Ovary (tissue), 9 donors: ENCODE results near the gene KPNA2. TPM values are rescaled to one million over a fixed set of nuclear protein-coding genes. Genes with fewer than 3 reads are reported as not detected.

ENCODE experiments used
- DNase-seq, 5 donors: peaks; one replicate each; pipeline ENCODE4 v3.0.0-alpha.2; 2019 to 2020
- H3K27ac ChIP-seq, 2 donors: fragments of 200-600 bp; one replicate each; pipeline versions ENCODE4 v1.5.1 to v1.8.0; 2019 to 2022
- H3K27me3 ChIP-seq: fragments of 200-600 bp; one replicate; pipeline ENCODE4 v1.8.0; 2022
- H3K36me3 ChIP-seq: fragments of 200-600 bp; sonication (generic); one replicate; pipeline ENCODE4 v1.5.1; 2019
- H3K4me1 ChIP-seq: one replicate; pipeline ENCODE4 v1.8.1; 2013; ENCODE audit warnings: mild to moderate bottlenecking, moderate library complexity; ENCODE audit not compliant: insufficient read depth
- H3K4me3 ChIP-seq: fragments of 200-600 bp; sonication (generic); one replicate; pipeline ENCODE4 v1.5.1; 2017
- H3K9me3 ChIP-seq, 2 donors: fragments of 200-600 bp in 1 of 2; sonication (generic) in 1 of 2; one replicate each; pipeline versions ENCODE4 v1.5.1 to v1.8.1; 2013 to 2019; ENCODE audit warnings: mild to moderate bottlenecking in 1 of 2, moderate library complexity in 1 of 2
- CTCF ChIP-seq, 3 donors: fragments of 450-650 bp in 2 of 3; fragments of 200-600 bp in 1 of 3; IDR thresholded peaks; one replicate each; pipeline versions ENCODE4 v1.5.1 to v1.8.0; 2016 to 2022; ENCODE audit warnings: antibody characterized with exemption in 3 of 3, mild to moderate bottlenecking in 1 of 3
- EP300 ChIP-seq: sonication (generic); formaldehyde crosslinking; IDR thresholded peaks from one replicate; pipeline ENCODE4 v1.6.1; 2017; ENCODE audit warnings: antibody characterized with exemption
- POLR2A ChIP-seq: fragments of 450-650 bp; IDR thresholded peaks from one replicate; pipeline ENCODE4 v1.6.1; 2017; ENCODE audit warnings: antibody characterized with exemption, mild to moderate bottlenecking, moderate library complexity
- WGBS, 3 donors: extraction: QIAGEN DNeasy Blood & Tissue Kit in 1 of 3; methylation state at CpG; one replicate each; pipeline versions ENCODE4 v1.1.5 to v1.1.7; 2013 to 2017; 5-methylcytosine and 5-hydroxymethylcytosine counted together
- intact Hi-C, 4 donors: fragments of 100-400 bp; cut with DNase I; formaldehyde crosslinking; loops; one replicate each; pipeline versions ENCODE4 v1.11.0 to v1.15.1; 2022 to 2023
- polyA plus RNA-seq, 2 donors: library from polyadenylated mRNA; stranded (reverse); fragments of 200-250 nt in 1 of 2; fragments of 350-450 nt in 1 of 2; fragmentation: Illumina TruSeq in 1 of 2; extraction: RNeasy Lipid Tissue Mini Kit (QIAGEN cat#74804) in 1 of 2; gene quantifications; one replicate each; pipeline ENCODE4 v1.2.3, GENCODE V29; 2013 to 2014
- total RNA-seq, 7 donors: library from RNA; depleted of rRNA in 2 of 7; stranded (reverse); fragments of >200 nt in 2 of 7; fragmentation: NEBNext Ultra II Directional in 3 of 7; extraction: Animal tissue kit (Norgen Biotek cat#: 25700) in 3 of 7; gene quantifications; one replicate each; pipeline versions ENCODE4 v1.1.0 to v1.2.4, GENCODE V29; 2016 to 2023
- donor health status: DM: no; HTN: no; CAD: no; lungs with moderate emphysema.
- donor health status: DM: no; HTN: no; CAD: no.
- donor health status: Bipolar disorder and iron deficiency.
- donor health status: DM: yes; HTN: yes; CAD: no.
- donor health status: DM: no; HTN: no; CAD: no.
- donor health status: DM: yes; HTN: yes; CAD: no.

Gene KPNA2
- total and polyA plus RNA-seq, 9 donors: 4.3 to 24.3 (median 12.1) TPM

GRCh38 chr17:68029512-68030215 is 5.9 kb upstream of the KPNA2 start:
- Histone ChIP-seq H3K27ac (no peak overlapping the region), H3K4me3 (no peak overlapping the region), H3K4me1 (peaks cover 2% of the 10 kb centered on the region), H3K36me3 (no peaks in the 10 kb centered on the region), H3K9me3 (no peaks in the 10 kb centered on the region), H3K27me3 (no peaks in the 10 kb centered on the region)
- 56 to 65% (median 65%) methylated on average over 8 of the region's 8 CpGs for WGBS, 3 donors
- intact Hi-C loops: no loop called here
- TF ChIP-seq CTCF (IDR thresholded peaks at IDR 0.05): no peak
- TF ChIP-seq EP300: no peak
- no peak for TF ChIP-seq POLR2A
- DNase-seq: no peak

- H3K36me3 ChIP-seq: no peaks in the 10 kb centered on the region
- intact Hi-C loops: no loop called here
Measured at GRCh38 chr17:68033636-68034451, 1.7 kb upstream of the KPNA2 start.

GRCh38 chr17:68034452-68034776 is 1.1 kb upstream of the KPNA2 start:
- no peaks in the 10 kb centered on the region for H3K36me3 ChIP-seq
- TF ChIP-seq CTCF (IDR thresholded peaks at IDR 0.05): no peak
- H3K27ac ChIP-seq: no peak overlapping the region
- no peaks in the 10 kb centered on the region for H3K27me3 ChIP-seq
- intact Hi-C loops: no loop called here
- 25 to 41% (median 31%) methylated on average over 1 of the region's 1 CpG for WGBS, 3 donors
- H3K9me3 ChIP-seq: no peaks in the 10 kb centered on the region
- no peak overlapping the region for H3K4me3 ChIP-seq
- DNase-seq: no peak
- H3K4me1 ChIP-seq: peaks cover 2% of the 10 kb centered on the region

More at GRCh38 chr17:68033636-68034451, 1.7 kb upstream of the KPNA2 start:
- Histone ChIP-seq H3K27ac (no peak overlapping the region), H3K4me1 (peaks cover 2% of the 10 kb centered on the region), H3K9me3 (no peaks in the 10 kb centered on the region), H3K4me3 (no peak overlapping the region), H3K27me3 (no peaks in the 10 kb centered on the region)
- WGBS, 3 donors: 61 to 73% (median 63%) methylated on average over 7 of the region's 7 CpGs
- no peak for DNase-seq
- TF ChIP-seq EP300 (no peak), CTCF (IDR thresholded peaks at IDR 0.05) (no peak), POLR2A (no peak)

- Histone ChIP-seq H3K4me3 (peak overlapping the region; percentile 36), H3K4me1 (peaks cover 2% of the 10 kb centered on the region), H3K36me3 (no peaks in the 10 kb centered on the region), H3K27me3 (no peaks in the 10 kb centered on the region), H3K9me3 (no peaks in the 10 kb centered on the region), H3K27ac (no peak overlapping the region)
- TF ChIP-seq EP300 (no peak), POLR2A (no peak), CTCF (IDR thresholded peaks at IDR 0.05) (no peak)
- DNase-seq: peak; percentile 88 to 92 (median 90)
- WGBS, 3 donors: 1 to 2% (median 1%) methylated on average over 23 to 26 of the region's 27 CpGs
- intact Hi-C loops: no loop called here
Measured at GRCh38 chr17:68035131-68035522, 408 bp upstream of the KPNA2 start.
